HepG2 (cell line): ENCODE measurements around the gene ECD. TPM values are rescaled to one million over a fixed set of nuclear protein-coding genes. Genes with fewer than 3 reads are reported as not detected.

Experiments used
- BRD4 ChIP-seq: sonication (generic); formaldehyde crosslinking; IDR thresholded peaks from 2 replicates; pipeline ENCODE4 v1.4.0; 2020; ENCODE audit warnings: missing genetic modification reagents
- HNF1B ChIP-seq: sonication (generic); formaldehyde crosslinking; IDR thresholded peaks from 2 replicates; pipeline ENCODE4 v1.5.1; 2020; ENCODE audit warnings: mild to moderate bottlenecking, moderate library complexity, missing genetic modification reagents
- HOXA3 ChIP-seq: sonication (generic); formaldehyde crosslinking; IDR thresholded peaks from 2 replicates; pipeline ENCODE4 v1.5.0; 2020; ENCODE audit warnings: missing genetic modification reagents
- MAX ChIP-seq: IDR thresholded peaks from 2 replicates; pipeline ENCODE4 v1.6.1; 2012; ENCODE audit warnings: inconsistent platforms
- MZF1 ChIP-seq: sonication (generic); formaldehyde crosslinking; IDR thresholded peaks from 2 replicates; pipeline ENCODE4 v1.8.1; 2023; ENCODE audit warnings: mild to moderate bottlenecking, missing genetic modification reagents, borderline replicate concordance
- NFYB ChIP-seq: sonication (generic); formaldehyde crosslinking; IDR thresholded peaks from 2 replicates; pipeline ENCODE4 v1.4.0; 2020; ENCODE audit warnings: missing genetic modification reagents
- PAF1 ChIP-seq: IDR thresholded peaks from 2 replicates; pipeline ENCODE4 v1.6.1; 2016; ENCODE audit warnings: missing genetic modification reagents, missing compliant biosample characterization
- SIN3A ChIP-seq: IDR thresholded peaks from 2 replicates; pipeline ENCODE4 v1.6.1; 2011; ENCODE audit warnings: low read depth, mild to moderate bottlenecking, control low read depth, low read length, borderline replicate concordance
- TBX3 ChIP-seq: fragments of 450-650 bp; IDR thresholded peaks from 2 replicates; pipeline ENCODE4 v1.6.1; 2017; ENCODE audit warnings: antibody characterized with exemption, mild to moderate bottlenecking, inconsistent platforms, borderline replicate concordance
- YEATS2 ChIP-seq: sonication (generic); formaldehyde crosslinking; IDR thresholded peaks from 2 replicates; pipeline ENCODE4 v1.4.0; 2020; ENCODE audit warnings: missing genetic modification reagents, borderline replicate concordance
- ZFP36L1 ChIP-seq: sonication (generic); formaldehyde crosslinking; IDR thresholded peaks from 2 replicates; pipeline ENCODE4 v1.8.0; 2022; ENCODE audit warnings: mild to moderate bottlenecking, missing genetic modification reagents, moderate library complexity
- ZKSCAN8 ChIP-seq: IDR thresholded peaks from 2 replicates; pipeline ENCODE4 v1.6.1; 2016; ENCODE audit warnings: borderline replicate concordance, missing genetic modification reagents, missing compliant biosample characterization
- ZNF160 ChIP-seq: sonication (generic); formaldehyde crosslinking; IDR thresholded peaks from 2 replicates; pipeline ENCODE4 v1.8.0; 2022; ENCODE audit warnings: mild to moderate bottlenecking, inconsistent platforms, missing genetic modification reagents
- ZNF17 ChIP-seq: sonication (generic); formaldehyde crosslinking; IDR thresholded peaks from 2 replicates; pipeline ENCODE4 v1.5.0; 2020; ENCODE audit warnings: mild to moderate bottlenecking, missing genetic modification reagents
- ZNF607 ChIP-seq: sonication (generic); formaldehyde crosslinking; IDR thresholded peaks from 2 replicates; pipeline ENCODE4 v1.5.1; 2020; ENCODE audit warnings: missing genetic modification reagents, mild to moderate bottlenecking, borderline replicate concordance
- ZNF629 ChIP-seq: sonication (generic); formaldehyde crosslinking; conservative IDR thresholded peaks from 2 replicates; pipeline ENCODE4 v1.5.0; 2020; ENCODE audit warnings: missing genetic modification reagents
- ZNF879 ChIP-seq: sonication (generic); formaldehyde crosslinking; IDR thresholded peaks from 2 replicates; pipeline ENCODE4 v1.8.1; 2023; ENCODE audit warnings: missing genetic modification reagents
- polyA plus RNA-seq, 8 experiments: library from polyadenylated mRNA; depleted of rRNA in 3 of 8; stranded (reverse) in 7 of 8; unstranded in 1 of 8; fragments of >200 nt; fragmentation: Illumina TruSeq in 4 of 8; extraction: Trizol in 4 of 8; gene quantifications; 2 replicates each; pipeline versions ENCODE4 v1.2.1 to v1.2.3, GENCODE V29; 2011 to 2016; ENCODE audit warnings: low read depth in 4 of 8, missing spikeins in 1 of 8, mixed read lengths in 1 of 8; ENCODE audit not compliant: insufficient read depth in 1 of 8
- total RNA-seq, 5 experiments: library from RNA; depleted of rRNA; stranded (reverse); fragments of >200 nt; fragmentation: Illumina TruSeq; extraction: Trizol; gene quantifications; 2 replicates each; pipeline ENCODE4 v1.2.3, GENCODE V29; 2016; ENCODE audit warnings: low read depth in 1 of 5
- TF ChIP-seq, protein P1 (sequence below): sonication (generic); formaldehyde crosslinking; IDR thresholded peaks from 2 replicates; pipeline ENCODE4 v1.5.0; 2020; ENCODE audit warnings: mild to moderate bottlenecking, missing genetic modification reagents, borderline replicate concordance
- TF ChIP-seq, protein P2 (sequence below): sonication (generic); formaldehyde crosslinking; IDR thresholded peaks from 2 replicates; pipeline ENCODE4 v1.8.1; 2023; ENCODE audit warnings: mild to moderate bottlenecking, inconsistent platforms, moderate library complexity, missing genetic modification reagents, borderline replicate concordance

Gene ECD
- total and polyA plus RNA-seq, 2 of the 13 experiments (the other 11 are each of a cell fraction or from before 2014, with no cell fraction given), result 21.5 to 27.6 TPM

GRCh38 chr10:73167783-73168464 lies at the start of gene ECD, which contains the start of gene FAM149B1 (continued):
- TF ChIP-seq, protein P1, sequence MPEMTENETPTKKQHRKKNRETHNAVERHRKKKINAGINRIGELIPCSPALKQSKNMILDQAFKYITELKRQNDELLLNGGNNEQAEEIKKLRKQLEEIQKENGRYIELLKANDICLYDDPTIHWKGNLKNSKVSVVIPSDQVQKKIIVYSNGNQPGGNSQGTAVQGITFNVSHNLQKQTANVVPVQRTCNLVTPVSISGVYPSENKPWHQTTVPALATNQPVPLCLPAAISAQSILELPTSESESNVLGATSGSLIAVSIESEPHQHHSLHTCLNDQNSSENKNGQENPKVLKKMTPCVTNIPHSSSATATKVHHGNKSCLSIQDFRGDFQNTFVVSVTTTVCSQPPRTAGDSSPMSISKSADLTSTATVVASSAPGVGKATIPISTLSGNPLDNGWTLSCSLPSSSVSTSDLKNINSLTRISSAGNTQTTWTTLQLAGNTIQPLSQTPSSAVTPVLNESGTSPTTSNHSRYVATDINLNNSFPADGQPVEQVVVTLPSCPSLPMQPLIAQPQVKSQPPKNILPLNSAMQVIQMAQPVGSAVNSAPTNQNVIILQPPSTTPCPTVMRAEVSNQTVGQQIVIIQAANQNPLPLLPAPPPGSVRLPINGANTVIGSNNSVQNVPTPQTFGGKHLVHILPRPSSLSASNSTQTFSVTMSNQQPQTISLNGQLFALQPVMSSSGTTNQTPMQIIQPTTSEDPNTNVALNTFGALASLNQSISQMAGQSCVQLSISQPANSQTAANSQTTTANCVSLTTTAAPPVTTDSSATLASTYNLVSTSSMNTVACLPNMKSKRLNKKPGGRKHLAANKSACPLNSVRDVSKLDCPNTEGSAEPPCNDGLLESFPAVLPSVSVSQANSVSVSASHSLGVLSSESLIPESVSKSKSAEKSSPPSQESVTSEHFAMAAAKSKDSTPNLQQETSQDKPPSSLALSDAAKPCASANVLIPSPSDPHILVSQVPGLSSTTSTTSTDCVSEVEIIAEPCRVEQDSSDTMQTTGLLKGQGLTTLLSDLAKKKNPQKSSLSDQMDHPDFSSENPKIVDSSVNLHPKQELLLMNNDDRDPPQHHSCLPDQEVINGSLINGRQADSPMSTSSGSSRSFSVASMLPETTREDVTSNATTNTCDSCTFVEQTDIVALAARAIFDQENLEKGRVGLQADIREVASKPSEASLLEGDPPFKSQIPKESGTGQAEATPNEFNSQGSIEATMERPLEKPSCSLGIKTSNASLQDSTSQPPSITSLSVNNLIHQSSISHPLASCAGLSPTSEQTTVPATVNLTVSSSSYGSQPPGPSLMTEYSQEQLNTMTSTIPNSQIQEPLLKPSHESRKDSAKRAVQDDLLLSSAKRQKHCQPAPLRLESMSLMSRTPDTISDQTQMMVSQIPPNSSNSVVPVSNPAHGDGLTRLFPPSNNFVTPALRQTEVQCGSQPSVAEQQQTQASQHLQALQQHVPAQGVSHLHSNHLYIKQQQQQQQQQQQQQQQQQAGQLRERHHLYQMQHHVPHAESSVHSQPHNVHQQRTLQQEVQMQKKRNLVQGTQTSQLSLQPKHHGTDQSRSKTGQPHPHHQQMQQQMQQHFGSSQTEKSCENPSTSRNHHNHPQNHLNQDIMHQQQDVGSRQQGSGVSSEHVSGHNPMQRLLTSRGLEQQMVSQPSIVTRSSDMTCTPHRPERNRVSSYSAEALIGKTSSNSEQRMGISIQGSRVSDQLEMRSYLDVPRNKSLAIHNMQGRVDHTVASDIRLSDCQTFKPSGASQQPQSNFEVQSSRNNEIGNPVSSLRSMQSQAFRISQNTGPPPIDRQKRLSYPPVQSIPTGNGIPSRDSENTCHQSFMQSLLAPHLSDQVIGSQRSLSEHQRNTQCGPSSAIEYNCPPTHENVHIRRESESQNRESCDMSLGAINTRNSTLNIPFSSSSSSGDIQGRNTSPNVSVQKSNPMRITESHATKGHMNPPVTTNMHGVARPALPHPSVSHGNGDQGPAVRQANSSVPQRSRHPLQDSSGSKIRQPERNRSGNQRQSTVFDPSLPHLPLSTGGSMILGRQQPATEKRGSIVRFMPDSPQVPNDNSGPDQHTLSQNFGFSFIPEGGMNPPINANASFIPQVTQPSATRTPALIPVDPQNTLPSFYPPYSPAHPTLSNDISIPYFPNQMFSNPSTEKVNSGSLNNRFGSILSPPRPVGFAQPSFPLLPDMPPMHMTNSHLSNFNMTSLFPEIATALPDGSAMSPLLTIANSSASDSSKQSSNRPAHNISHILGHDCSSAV (CRISPR knock-in tag), result no peak
- TF ChIP-seq ZNF160 (CRISPR knock-in tag) (peak; percentile 14; the same call in 1 of the 2 replicates), ZNF879 (CRISPR knock-in tag) (no peak), HNF1B (CRISPR knock-in tag) (peak; percentile 88), SIN3A (no peak), TBX3 (0 out of 2 replicates have a peak, but pooled peaks have one; percentile 10), HOXA3 (CRISPR knock-in tag) (peak; percentile 99), YEATS2 (peak; percentile 98), MAX (peak; percentile 72), ZNF607 (CRISPR knock-in tag) (0 out of 2 replicates have a peak, but pooled peaks have one; percentile 20), ZFP36L1 (CRISPR knock-in tag) (0 out of 2 replicates have a peak, but pooled peaks have one; percentile 52), BRD4 (CRISPR knock-in tag) (no peak; the same call in 1 of the 2 replicates), ZNF629 (CRISPR knock-in tag) (no peak), ZNF17 (CRISPR knock-in tag) (no peak), PAF1 (CRISPR knock-in tag) (no peak), NFYB (peak; percentile 40), ZKSCAN8 (peak; percentile 70; the same call in 1 of the 2 replicates), MZF1 (CRISPR knock-in tag) (0 out of 2 replicates have a peak, but pooled peaks have one; percentile 60)
- TF ChIP-seq, protein P2, sequence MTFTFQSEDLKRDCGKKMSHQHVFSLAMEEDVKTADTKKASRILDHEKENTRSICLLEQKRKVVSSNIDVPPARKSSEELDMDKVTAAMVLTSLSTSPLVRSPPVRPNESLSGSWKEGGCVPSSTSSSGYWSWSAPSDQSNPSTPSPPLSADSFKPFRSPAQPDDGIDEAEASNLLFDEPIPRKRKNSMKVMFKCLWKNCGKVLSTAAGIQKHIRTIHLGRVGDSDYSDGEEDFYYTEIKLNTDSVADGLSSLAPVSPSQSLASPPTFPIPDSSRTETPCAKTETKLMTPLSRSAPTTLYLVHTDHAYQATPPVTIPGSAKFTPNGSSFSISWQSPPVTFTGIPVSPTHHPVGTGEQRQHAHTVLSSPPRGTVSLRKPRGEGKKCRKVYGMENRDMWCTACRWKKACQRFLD (CRISPR knock-in tag), result no peak; the same call in 1 of the 2 replicates
